Testis (tissue), 5 donors: ENCODE data around the gene PCDHGB1. TPM values are rescaled to one million over a fixed set of nuclear protein-coding genes. Genes with fewer than 3 reads are reported as not detected.
"Not testable (repeated sequence)": the region's sequence is repeated elsewhere in the genome, so short reads cannot be mapped to it uniquely, and the experiment has no call there.

Experiments used
- DNase-seq: peaks from one replicate; pipeline ENCODE4 v3.0.0-alpha.2; 2019
- H3K27ac ChIP-seq, 2 donors: fragments of 200-600 bp; sonication (generic); one replicate each; pipeline ENCODE4 v1.5.1; 2019
- H3K27me3 ChIP-seq: fragments of 200-600 bp; sonication (generic); one replicate; pipeline ENCODE4 v1.5.1; 2019
- H3K36me3 ChIP-seq: fragments of 200-600 bp; sonication (generic); one replicate; pipeline ENCODE4 v1.5.1; 2017; ENCODE audit warnings: low read depth; ENCODE audit errors: missing control alignments
- H3K4me1 ChIP-seq: fragments of 200-600 bp; sonication (generic); one replicate; pipeline ENCODE4 v1.5.1; 2019
- H3K4me3 ChIP-seq, 2 donors: fragments of 200-600 bp; sonication (generic); one replicate each; pipeline ENCODE4 v1.5.1; 2017 to 2019
- H3K9me3 ChIP-seq: fragments of 200-600 bp; sonication (generic); one replicate; pipeline ENCODE4 v1.5.1; 2017
- POLR2A ChIP-seq: fragments of 450-650 bp; IDR thresholded peaks from one replicate; pipeline ENCODE4 v1.6.1; 2017; ENCODE audit warnings: antibody characterized with exemption, mild to moderate bottlenecking, moderate library complexity
- WGBS, 2 donors: methylation state at CpG; one replicate each; pipeline ENCODE4 v1.1.5; 2018; 5-methylcytosine and 5-hydroxymethylcytosine counted together
- intact Hi-C: fragments of 100-400 bp; cut with DNase I; formaldehyde crosslinking; loops from one replicate; pipeline ENCODE4 v1.15.1; 2023; ENCODE audit warnings: low total_unique reads
- long read RNA-seq, 2 donors: transcript quantifications; one replicate each; lab custom pipeline, GENCODE V29; 2026
- polyA plus RNA-seq: library from polyadenylated mRNA; stranded (reverse); fragments of 350-450 nt; fragmentation: Illumina TruSeq; extraction: RNeasy Lipid Tissue Mini Kit (QIAGEN cat#74804); gene quantifications from one replicate; pipeline ENCODE4 v1.2.3, GENCODE V29; 2014; ENCODE audit warnings: low read depth, low replicate concordance; ENCODE audit not compliant: insufficient read depth
- total RNA-seq, 2 donors: library from RNA; depleted of rRNA; stranded (reverse); fragments of >200 nt; gene quantifications; one replicate each; pipeline ENCODE4 v1.2.3, GENCODE V29; 2016
- TF ChIP-seq, protein P1 (sequence below), 3 experiments: fragments of 450-650 bp in 2 of 3; fragments of 200-600 bp in 1 of 3; sonication (generic) in 1 of 3; IDR thresholded peaks; one replicate each; pipeline ENCODE4 v1.5.1; 2016 to 2019; ENCODE audit warnings: antibody characterized with exemption in 3 of 3, mild to moderate bottlenecking in 2 of 3, moderate library complexity in 1 of 3

The PCDHGB1 gene
- 10 to 100 TPM; 12.5 to 16.4 TPM for total RNA-seq
- 0.92 TPM for polyA plus RNA-seq
- long read RNA-seq, donor 1, full-length matches to known transcripts = 1 of 1 reads
- long read RNA-seq, donor 1, partial matches to known transcripts = 0 of 1 reads
- long read RNA-seq, donor 1, other reads (novel, unspliced or antisense) = 0 of 1 reads
- long read RNA-seq, donor 2 = 0 reads

DNA sequence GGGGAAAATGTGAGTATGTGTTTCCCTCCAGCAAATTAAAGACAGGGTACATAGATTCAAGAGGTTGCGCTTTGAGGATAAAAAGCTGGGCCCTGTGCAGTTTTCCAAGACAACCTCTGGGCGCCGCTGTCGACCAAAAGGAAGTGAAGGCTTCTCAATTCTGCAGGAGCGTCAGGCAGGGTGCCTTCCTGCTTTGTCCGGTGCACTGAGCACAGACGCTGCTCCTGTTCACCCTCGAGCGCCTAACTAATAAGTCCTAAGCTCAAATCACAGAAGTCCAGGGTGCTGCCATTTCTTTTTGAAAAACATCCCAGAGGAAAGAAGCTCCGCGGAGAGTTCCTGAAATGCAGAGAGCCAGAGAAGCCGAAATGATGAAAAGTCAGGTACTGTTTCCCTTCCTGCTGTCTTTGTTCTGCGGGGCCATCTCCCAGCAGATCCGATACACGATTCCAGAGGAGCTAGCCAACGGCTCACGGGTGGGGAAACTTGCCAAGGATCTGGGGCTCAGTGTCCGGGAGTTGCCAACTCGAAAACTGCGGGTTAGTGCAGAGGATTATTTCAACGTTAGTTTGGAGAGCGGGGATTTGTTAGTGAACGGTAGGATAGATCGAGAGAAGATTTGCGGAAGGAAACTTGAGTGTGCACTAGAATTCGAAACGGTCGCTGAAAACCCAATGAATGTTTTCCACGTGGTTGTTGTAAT is at the start of gene PCDHGB1:
PCDHGB1 (plus strand) TSS at position 183 of the 703 bp plus-strand sequence; CDS start at position 345, 162 bp downstream.
- peak within 1 kb of the TSS in 1 of 2 donors; percentile 41 for H3K4me3 ChIP-seq
- DNase-seq = peak; percentile 70
- H3K27me3 ChIP-seq = no peaks in the 10 kb centered on the region
- H3K27ac ChIP-seq = no peak within 1 kb of the TSS
- TF ChIP-seq POLR2A = no peak
- TF ChIP-seq, protein P1, sequence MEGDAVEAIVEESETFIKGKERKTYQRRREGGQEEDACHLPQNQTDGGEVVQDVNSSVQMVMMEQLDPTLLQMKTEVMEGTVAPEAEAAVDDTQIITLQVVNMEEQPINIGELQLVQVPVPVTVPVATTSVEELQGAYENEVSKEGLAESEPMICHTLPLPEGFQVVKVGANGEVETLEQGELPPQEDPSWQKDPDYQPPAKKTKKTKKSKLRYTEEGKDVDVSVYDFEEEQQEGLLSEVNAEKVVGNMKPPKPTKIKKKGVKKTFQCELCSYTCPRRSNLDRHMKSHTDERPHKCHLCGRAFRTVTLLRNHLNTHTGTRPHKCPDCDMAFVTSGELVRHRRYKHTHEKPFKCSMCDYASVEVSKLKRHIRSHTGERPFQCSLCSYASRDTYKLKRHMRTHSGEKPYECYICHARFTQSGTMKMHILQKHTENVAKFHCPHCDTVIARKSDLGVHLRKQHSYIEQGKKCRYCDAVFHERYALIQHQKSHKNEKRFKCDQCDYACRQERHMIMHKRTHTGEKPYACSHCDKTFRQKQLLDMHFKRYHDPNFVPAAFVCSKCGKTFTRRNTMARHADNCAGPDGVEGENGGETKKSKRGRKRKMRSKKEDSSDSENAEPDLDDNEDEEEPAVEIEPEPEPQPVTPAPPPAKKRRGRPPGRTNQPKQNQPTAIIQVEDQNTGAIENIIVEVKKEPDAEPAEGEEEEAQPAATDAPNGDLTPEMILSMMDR (IDR thresholded peaks at IDR 0.05) = peak in 2 of 3 experiments; percentile 13 to 39
- no peaks in the 10 kb centered on the region for H3K9me3 ChIP-seq
- H3K4me1 ChIP-seq = no peaks in the 10 kb centered on the region
- intact Hi-C loops = no loop called here
- WGBS, 2 donors = 17 to 21% methylated on average over 29 of the region's 29 CpGs
- H3K36me3 ChIP-seq = no peaks in the 10 kb centered on the region

DNA sequence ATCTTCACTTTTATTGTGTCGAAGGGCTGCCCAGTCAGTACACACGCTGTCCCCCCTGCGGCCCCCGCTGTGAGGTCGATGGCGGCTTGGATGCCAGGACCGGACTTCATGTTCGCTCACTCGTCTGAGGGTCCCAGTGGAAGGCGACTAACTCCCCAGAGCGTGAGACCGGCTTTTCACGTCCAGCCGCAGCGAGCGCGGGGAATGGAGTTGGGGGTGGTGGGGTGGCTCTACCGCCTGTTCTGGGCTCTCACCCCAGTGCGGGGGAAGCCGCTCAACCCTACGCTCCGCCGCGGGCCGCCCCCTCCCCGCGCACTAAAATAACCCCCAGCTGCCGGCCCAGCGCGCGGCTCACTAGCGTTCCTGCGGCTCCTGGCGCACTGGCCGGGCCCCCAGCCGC is 46.1 kb upstream of the PCDHGB1 start, which contains the start of gene SLC25A2:
SLC25A2 (minus strand) TSS at position 294 of the 400 bp plus-strand sequence; CDS start at position 110, 184 bp downstream.
- DNase-seq = no peak
- peak within 1 kb of the TSS; percentile 40 to 53 for H3K4me3 ChIP-seq
- peaks cover 24% of the 10 kb centered on the region for H3K4me1 ChIP-seq
- peak within 1 kb of the TSS; percentile 71 to 82 for H3K27ac ChIP-seq
- WGBS, 2 donors = 27 to 42% methylated on average over 19 to 36 of the region's 36 CpGs
- H3K27me3 ChIP-seq = no peaks in the 10 kb centered on the region
- no peaks in the 10 kb centered on the region for H3K9me3 ChIP-seq
- TF ChIP-seq, protein P1 (IDR thresholded peaks at IDR 0.05) = no peak
- TF ChIP-seq POLR2A = no peak
- intact Hi-C loops = no loop called here
- no peaks in the 10 kb centered on the region for H3K36me3 ChIP-seq

DNA sequence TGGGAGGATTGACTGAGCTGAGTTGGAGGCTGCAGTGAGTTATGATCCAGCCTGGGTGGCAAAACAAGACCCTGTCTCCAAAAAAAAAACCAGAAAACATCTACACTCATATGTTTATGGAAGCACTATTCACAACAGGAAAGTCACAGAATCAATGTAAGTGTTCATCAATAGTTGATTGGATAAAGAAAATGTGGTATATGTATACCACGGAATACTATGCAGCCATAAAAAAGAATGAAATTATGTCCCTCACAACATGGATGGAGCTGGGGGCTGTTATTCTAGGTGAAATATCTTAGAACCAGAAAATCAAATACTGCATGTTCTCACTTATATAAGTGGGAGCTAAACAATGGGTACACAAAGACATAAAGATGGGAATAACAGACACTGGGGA is 43.3 kb upstream of the PCDHGB1 start:
- no peaks in the 10 kb centered on the region for H3K36me3 ChIP-seq
- H3K4me3 ChIP-seq = no peak overlapping the region
- peaks cover 22% of the 10 kb centered on the region for H3K4me1 ChIP-seq
- no peak for DNase-seq
- peak overlapping the region; percentile 71 to 82 for H3K27ac ChIP-seq
- no peaks in the 10 kb centered on the region for H3K27me3 ChIP-seq
- TF ChIP-seq, protein P1 (IDR thresholded peaks at IDR 0.05) = no peak
- no peak for TF ChIP-seq POLR2A
- H3K9me3 ChIP-seq = no peaks in the 10 kb centered on the region
- intact Hi-C loops = no loop called here
- 97% methylated on average over 1 of the region's 1 CpG for WGBS, 2 donors

DNA sequence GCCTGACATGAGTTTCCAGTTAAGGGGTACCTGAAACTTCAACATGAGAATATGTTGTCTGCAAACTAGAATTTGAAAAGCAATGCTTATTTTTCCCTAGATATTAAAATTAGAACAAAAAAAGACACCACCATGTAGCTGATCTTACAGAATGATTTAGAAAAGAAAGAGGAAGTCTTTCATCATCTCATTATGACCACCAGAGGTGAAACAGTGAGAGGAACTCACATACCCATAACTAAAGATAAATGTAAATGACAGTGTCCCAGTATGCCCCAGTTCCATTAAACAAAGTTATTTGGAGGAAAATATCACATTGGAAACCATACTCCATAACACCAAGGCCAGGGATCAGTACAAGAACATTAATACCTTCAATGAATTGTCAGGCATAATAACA is 36.2 kb upstream of the PCDHGB1 start:
- intact Hi-C loops = no loop called here
- no peaks in the 10 kb centered on the region for H3K36me3 ChIP-seq

DNA sequence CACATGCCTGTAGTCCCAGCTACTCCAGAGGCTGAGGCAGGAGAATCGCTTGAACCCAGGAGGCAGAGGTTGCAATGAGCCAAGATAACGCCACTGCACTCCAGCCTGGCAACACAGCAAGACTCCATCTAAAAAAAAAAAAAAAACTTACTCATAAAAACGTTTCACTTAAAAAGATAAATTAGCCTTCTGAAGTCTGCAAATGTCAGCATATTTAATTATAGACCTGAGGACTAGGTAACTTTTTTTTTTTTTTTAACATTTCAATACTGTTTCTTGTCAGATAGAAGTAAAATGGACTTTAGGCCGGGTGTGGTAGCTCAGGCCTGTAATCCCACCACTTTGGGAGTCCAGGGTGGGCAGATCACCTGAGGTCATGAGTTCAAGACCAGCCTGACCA is 32.9 kb upstream of the PCDHGB1 start:
- H3K4me3 ChIP-seq, H3K9me3 ChIP-seq, intact Hi-C loops, H3K4me1 ChIP-seq, H3K36me3 ChIP-seq, H3K27me3 ChIP-seq, DNase-seq, H3K27ac ChIP-seq: not testable (repeated sequence)
- 80 to 81% methylated on average over 4 of the region's 4 CpGs for WGBS, 2 donors

More for the DNA sequence above, 36.2 kb upstream of the PCDHGB1 start:
- H3K9me3 ChIP-seq = no peaks in the 10 kb centered on the region
- peaks cover 7% of the 10 kb centered on the region for H3K4me1 ChIP-seq
- H3K27ac ChIP-seq = no peak overlapping the region
- TF ChIP-seq, protein P1 (IDR thresholded peaks at IDR 0.05) = no peak
- no peak for TF ChIP-seq POLR2A
- DNase-seq = no peak
- H3K27me3 ChIP-seq = no peaks in the 10 kb centered on the region
- no peak overlapping the region for H3K4me3 ChIP-seq
